CD4-positive, CD25-positive, alpha-beta regulatory T cell (primary cell): Measurements from ENCODE around the gene TNFRSF21. TPM values are rescaled to one million over a fixed set of nuclear protein-coding genes. Genes with fewer than 3 reads are reported as not detected.

ENCODE experiments used
- ATAC-seq, 2 donors: fragments of 150-1000 bp; cut with Tn5 transposase; one replicate each; pipeline ENCODE4 v1.10.0; 2021; ENCODE audit warnings: low read depth in 2 of 2, moderate number of reproducible peaks in 2 of 2, moderate library complexity in 1 of 2
- DNase-seq, 3 donors: peaks; one replicate each; pipeline versions ENCODE4 v3.0.0 to v3.0.0-alpha.2; 2012 to 2022; ENCODE audit warnings: mixed read lengths in 1 of 3
- H3K27ac ChIP-seq: one replicate; pipeline ENCODE4 v1.7.0; 2013; ENCODE audit warnings: mild to moderate bottlenecking, low read length; ENCODE audit not compliant: insufficient read depth, poor library complexity, severe bottlenecking
- H3K27me3 ChIP-seq: one replicate; pipeline ENCODE4 v1.7.0; 2013; ENCODE audit warnings: low read length; ENCODE audit not compliant: control insufficient read depth, insufficient read depth
- H3K36me3 ChIP-seq: one replicate; pipeline ENCODE4 v1.7.0; 2013; ENCODE audit warnings: mild to moderate bottlenecking, low read length, moderate library complexity; ENCODE audit not compliant: control insufficient read depth, insufficient read depth
- H3K4me1 ChIP-seq: 2 replicates; pipeline ENCODE4 v1.7.0; 2013; ENCODE audit warnings: mild to moderate bottlenecking, low read length; ENCODE audit not compliant: insufficient read depth, control insufficient read depth, poor library complexity, severe bottlenecking
- H3K4me3 ChIP-seq: one replicate; pipeline ENCODE4 v1.7.0; 2013; ENCODE audit warnings: low read depth, mild to moderate bottlenecking, low read length, moderate library complexity
- H3K9me3 ChIP-seq, 2 experiments: 1 replicate in 1 of 2; 2 replicates in 1 of 2; pipeline ENCODE4 v1.7.0; 2013; ENCODE audit warnings: low read length in 2 of 2, mild to moderate bottlenecking in 1 of 2, moderate library complexity in 1 of 2; ENCODE audit not compliant: control insufficient read depth in 2 of 2
- H3K27ac Mint-ChIP-seq, 3 donors: one replicate each; pipeline ENCODE4 v1.8.0; 2020 to 2022; ENCODE audit warnings: mild to moderate bottlenecking in 3 of 3, mixed read lengths in 3 of 3, moderate library complexity in 2 of 3
- H3K27me3 Mint-ChIP-seq: one replicate; pipeline ENCODE4 v1.8.0; 2022; ENCODE audit warnings: mild to moderate bottlenecking, mixed read lengths
- H3K36me3 Mint-ChIP-seq: one replicate; pipeline ENCODE4 v1.8.0; 2020; ENCODE audit warnings: mixed read lengths
- H3K4me1 Mint-ChIP-seq, 4 donors: one replicate each; pipeline ENCODE4 v1.8.0; 2020 to 2022; ENCODE audit warnings: mixed read lengths in 4 of 4, mild to moderate bottlenecking in 1 of 4
- H3K4me3 Mint-ChIP-seq, 4 donors: one replicate each; pipeline ENCODE4 v1.8.0; 2020 to 2022; ENCODE audit warnings: mild to moderate bottlenecking in 4 of 4, mixed read lengths in 4 of 4, moderate library complexity in 3 of 4
- H3K9me3 Mint-ChIP-seq, 7 donors: one replicate each; pipeline ENCODE4 v1.8.0; 2020 to 2022; ENCODE audit warnings: mixed read lengths in 7 of 7, mild to moderate bottlenecking in 3 of 7, moderate library complexity in 2 of 7
- polyA plus RNA-seq, 4 donors: library from polyadenylated mRNA; unstranded; fragments of 300-500 nt; fragmentation: Illumina TruSeq; gene quantifications; one replicate each; pipeline ENCODE4 v1.2.3, GENCODE V29; 2021
- total RNA-seq: library from RNA; stranded (reverse); gene quantifications from one replicate; pipeline ENCODE4 v1.2.3, GENCODE V29; 2022

TNFRSF21 gene
- total and polyA plus RNA-seq, 5 donors from 2014 or later, result 0.15 TPM; not detected in 4

DNA sequence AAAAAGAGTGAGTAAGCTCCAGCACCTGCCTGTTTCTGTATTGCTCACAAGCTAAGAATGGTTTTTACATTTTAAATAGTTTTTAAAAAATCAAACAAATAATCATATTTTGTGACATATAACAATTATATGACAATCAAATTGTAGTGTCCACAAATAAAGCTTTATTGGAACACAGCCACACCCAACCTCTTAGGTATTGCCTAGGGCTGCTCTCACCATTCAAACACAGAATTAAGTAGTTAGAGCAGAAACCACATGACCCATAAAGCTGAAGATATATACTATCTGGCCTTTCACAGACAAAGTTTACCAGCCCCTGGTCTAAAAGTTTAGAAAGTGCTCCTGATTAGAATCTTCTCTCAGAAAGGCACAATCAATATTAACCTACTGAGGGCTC lies 11.2 kb downstream of the TNFRSF21 start:
- H3K4me1 ChIP-seq, result no peaks in the 10 kb centered on the region
- ATAC-seq (no peak), DNase-seq (no peak)
- Mint-ChIP-seq H3K27ac (no peak overlapping the region), H3K4me3 (no peak overlapping the region), H3K9me3 (peaks cover 0 to 2% (median 0%) of the 10 kb centered on the region in 7 donors), H3K27me3 (peaks cover 6% of the 10 kb centered on the region), H3K4me1 (no peaks in the 10 kb centered on the region), H3K36me3 (no peaks in the 10 kb centered on the region)
- H3K9me3 ChIP-seq, result no peaks in the 10 kb centered on the region
- H3K4me3 ChIP-seq, result no peak overlapping the region
- H3K27ac ChIP-seq, result no peak overlapping the region
- H3K27me3 ChIP-seq, result peaks cover 2% of the 10 kb centered on the region
- H3K36me3 ChIP-seq, result no peaks in the 10 kb centered on the region

DNA sequence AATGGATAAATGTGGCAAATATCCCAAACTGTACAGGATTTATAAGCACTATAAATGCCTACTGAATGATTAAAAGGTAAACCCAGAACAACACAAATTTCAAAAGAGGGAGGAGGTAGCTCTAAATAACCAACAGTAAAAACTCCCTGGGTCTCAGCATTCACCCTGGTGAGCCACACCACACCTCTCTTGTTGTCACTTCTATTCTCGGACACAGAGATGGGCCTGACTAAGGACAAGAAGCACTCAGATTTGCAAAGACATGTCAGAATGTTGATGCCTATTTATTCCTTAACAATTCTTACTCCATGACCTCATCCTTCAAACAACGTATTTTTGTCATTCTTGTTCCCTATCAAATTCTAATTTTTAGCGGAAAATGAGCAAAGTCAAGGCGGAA lies 14.7 kb downstream of the TNFRSF21 start:
- H3K27ac ChIP-seq, result no peak overlapping the region
- H3K27ac Mint-ChIP-seq, result no peak overlapping the region
- H3K4me3 Mint-ChIP-seq, result no peak overlapping the region
- no peaks in the 10 kb centered on the region for H3K4me1 Mint-ChIP-seq
- ATAC-seq (no peak), DNase-seq (no peak)
- no peaks in the 10 kb centered on the region for H3K36me3 Mint-ChIP-seq
- H3K27me3 Mint-ChIP-seq, result no peaks in the 10 kb centered on the region
- no peaks in the 10 kb centered on the region for H3K36me3 ChIP-seq
- no peak overlapping the region for H3K4me3 ChIP-seq
- H3K9me3 ChIP-seq, result no peaks in the 10 kb centered on the region
- H3K4me1 ChIP-seq, result no peaks in the 10 kb centered on the region
- H3K9me3 Mint-ChIP-seq, result peaks cover 0 to 1% (median 0%) of the 10 kb centered on the region in 7 donors
- peaks cover under 1% of the 10 kb centered on the region for H3K27me3 ChIP-seq

DNA sequence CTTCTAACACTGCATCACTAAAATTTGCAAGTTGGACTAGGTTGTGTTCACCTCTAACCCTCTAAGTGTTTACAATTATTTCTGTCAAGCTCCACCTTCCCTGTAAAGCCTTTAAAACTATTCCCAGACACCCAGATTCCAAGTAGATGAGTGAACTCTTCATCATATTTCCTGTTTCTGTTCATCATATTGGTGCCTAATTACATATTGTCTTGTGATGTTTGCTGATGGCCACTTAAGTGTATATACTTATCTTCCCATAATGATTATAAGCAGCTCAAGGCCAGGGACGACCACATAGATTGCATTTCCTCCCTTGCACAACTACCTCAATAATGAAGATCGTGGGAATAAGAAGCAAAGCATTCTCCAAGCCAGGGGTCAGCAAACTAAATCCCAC lies 16.8 kb downstream of the TNFRSF21 start:
- H3K4me1 Mint-ChIP-seq, result no peaks in the 10 kb centered on the region
- no peaks in the 10 kb centered on the region for H3K27me3 Mint-ChIP-seq
- no peak overlapping the region for H3K27ac Mint-ChIP-seq

DNA sequence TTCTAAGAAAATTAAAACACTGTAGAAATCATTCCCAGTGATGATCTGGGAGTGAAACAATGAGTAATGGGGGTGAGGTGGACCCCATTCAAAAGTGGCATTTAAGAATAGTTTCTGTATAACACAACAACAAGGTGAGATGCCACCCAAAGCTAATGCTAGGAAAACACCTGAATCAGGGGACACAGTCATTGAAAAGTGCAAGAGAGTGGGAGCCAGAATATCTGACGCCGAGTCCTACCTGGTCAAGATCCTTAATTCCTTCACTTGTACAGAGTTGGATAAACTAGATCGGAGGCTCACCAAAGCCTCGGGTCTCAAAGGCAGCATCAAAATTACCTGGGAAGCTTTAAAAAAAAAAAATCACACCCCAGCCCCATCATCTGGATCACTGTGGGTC lies 17.7 kb downstream of the TNFRSF21 start:
- no peaks in the 10 kb centered on the region for H3K4me1 ChIP-seq
- DNase-seq (no peak), ATAC-seq (no peak)
- Mint-ChIP-seq H3K9me3 (peaks cover 0 to 1% (median 0%) of the 10 kb centered on the region in 7 donors), H3K27me3 (no peaks in the 10 kb centered on the region), H3K36me3 (no peaks in the 10 kb centered on the region), H3K4me1 (no peaks in the 10 kb centered on the region), H3K4me3 (no peak overlapping the region), H3K27ac (no peak overlapping the region)
- H3K4me3 ChIP-seq, result no peak overlapping the region
- H3K36me3 ChIP-seq, result no peaks in the 10 kb centered on the region
- no peak overlapping the region for H3K27ac ChIP-seq
- H3K9me3 ChIP-seq, result no peaks in the 10 kb centered on the region
- H3K27me3 ChIP-seq, result no peaks in the 10 kb centered on the region

More for the DNA sequence above, 16.8 kb downstream of the TNFRSF21 start:
- no peak overlapping the region for H3K4me3 Mint-ChIP-seq
- Histone ChIP-seq H3K4me3 (no peak overlapping the region), H3K27ac (no peak overlapping the region), H3K27me3 (no peaks in the 10 kb centered on the region), H3K9me3 (no peaks in the 10 kb centered on the region), H3K4me1 (no peaks in the 10 kb centered on the region), H3K36me3 (no peaks in the 10 kb centered on the region)
- H3K36me3 Mint-ChIP-seq, result no peaks in the 10 kb centered on the region
- ATAC-seq (no peak), DNase-seq (no peak)
- H3K9me3 Mint-ChIP-seq, result peaks cover 0 to 1% (median 0%) of the 10 kb centered on the region in 7 donors

DNA sequence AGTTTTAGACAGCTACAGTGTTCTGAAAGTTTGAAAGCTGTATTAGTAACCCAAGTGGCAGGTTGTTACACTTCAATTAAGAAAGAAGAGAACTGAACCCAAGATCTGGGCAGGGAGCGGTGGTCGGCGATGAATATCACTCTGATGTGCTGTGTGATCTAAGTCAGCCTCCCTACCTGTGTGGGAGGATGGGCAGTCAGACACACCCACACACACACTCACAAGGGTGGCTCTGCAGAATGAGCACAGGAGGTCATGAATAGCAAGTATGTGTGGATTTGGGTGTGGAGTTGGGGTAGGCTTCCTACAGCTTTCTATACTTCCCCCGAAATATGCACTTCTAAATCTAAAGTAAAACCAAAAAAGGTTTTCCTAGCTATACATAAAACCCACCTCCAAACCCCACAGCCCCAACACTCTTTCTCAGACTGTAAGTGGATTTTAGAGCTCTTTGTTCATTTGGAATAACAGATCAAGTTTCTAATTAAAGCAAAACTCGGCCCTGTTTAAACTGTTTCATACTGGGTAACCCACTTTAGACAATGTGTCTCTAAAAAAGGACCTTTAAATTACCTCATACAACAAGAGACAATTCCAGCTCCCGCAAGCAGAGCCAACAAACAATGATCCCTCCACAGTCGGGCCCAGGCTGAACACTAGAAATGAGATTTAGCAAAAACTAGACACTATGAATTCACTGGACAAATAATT lies 19.4 kb downstream of the TNFRSF21 start:
- Mint-ChIP-seq H3K27me3 (no peaks in the 10 kb centered on the region), H3K4me3 (no peak overlapping the region), H3K9me3 (peaks cover 0 to 1% (median 0%) of the 10 kb centered on the region in 7 donors), H3K27ac (no peak overlapping the region), H3K36me3 (no peaks in the 10 kb centered on the region), H3K4me1 (no peaks in the 10 kb centered on the region)
- H3K4me3 ChIP-seq, result no peak overlapping the region
- H3K36me3 ChIP-seq, result no peaks in the 10 kb centered on the region
- ATAC-seq (no peak), DNase-seq (no peak)
- H3K9me3 ChIP-seq, result no peaks in the 10 kb centered on the region
- no peak overlapping the region for H3K27ac ChIP-seq
- H3K27me3 ChIP-seq, result no peaks in the 10 kb centered on the region
- H3K4me1 ChIP-seq, result no peaks in the 10 kb centered on the region

DNA sequence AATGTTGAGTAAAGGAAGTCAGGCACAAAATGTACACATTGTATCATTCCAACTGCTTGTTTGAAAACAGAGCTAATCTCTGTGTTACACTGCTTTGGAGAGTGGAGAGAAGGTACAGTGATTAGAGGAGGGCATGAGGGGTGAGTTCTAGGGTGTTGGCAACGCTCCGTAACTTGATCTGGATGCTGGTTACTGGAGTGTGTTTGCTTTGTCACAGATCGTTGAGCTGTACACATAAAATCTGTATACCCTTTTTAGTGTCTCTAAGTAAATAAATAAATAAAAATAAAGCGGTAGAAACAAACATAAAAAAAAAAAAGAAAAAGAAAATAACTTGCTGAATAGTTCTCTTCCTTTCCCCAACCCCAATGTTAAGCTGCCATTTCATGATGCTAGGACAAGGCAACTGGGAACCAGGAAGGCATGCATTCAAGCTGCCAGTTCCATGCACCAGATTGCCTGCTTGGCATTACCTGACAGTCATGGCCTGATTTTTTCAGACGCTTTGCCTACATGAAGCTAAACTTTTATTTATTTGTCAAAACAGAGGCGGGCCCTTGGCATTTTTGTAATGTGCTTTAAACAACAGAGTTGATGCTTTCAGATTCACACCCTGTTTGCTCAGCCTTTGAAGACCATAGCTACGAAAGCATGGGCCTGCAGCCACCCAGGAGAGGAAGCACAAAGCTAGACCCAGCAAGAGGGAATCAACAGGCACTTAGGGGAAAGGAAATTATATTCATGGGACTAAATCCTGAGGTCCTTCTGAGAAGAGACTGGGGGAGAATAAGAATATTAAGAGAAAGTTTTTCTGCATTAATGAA lies 21.2 kb downstream of the TNFRSF21 start:
- H3K4me1 ChIP-seq, result no peaks in the 10 kb centered on the region
- no peaks in the 10 kb centered on the region for H3K27me3 ChIP-seq
- DNase-seq, result no peak
- Mint-ChIP-seq H3K4me3 (no peak overlapping the region), H3K4me1 (no peaks in the 10 kb centered on the region), H3K9me3 (peaks cover 0 to 1% (median 0%) of the 10 kb centered on the region in 7 donors), H3K36me3 (no peaks in the 10 kb centered on the region), H3K27ac (peak overlapping the region in 1 of 3 donors; percentile 81), H3K27me3 (no peaks in the 10 kb centered on the region)
- H3K4me3 ChIP-seq, result no peak overlapping the region
- no peaks in the 10 kb centered on the region for H3K9me3 ChIP-seq
- H3K36me3 ChIP-seq, result no peaks in the 10 kb centered on the region
- no peak for ATAC-seq
- H3K27ac ChIP-seq, result no peak overlapping the region

DNA sequence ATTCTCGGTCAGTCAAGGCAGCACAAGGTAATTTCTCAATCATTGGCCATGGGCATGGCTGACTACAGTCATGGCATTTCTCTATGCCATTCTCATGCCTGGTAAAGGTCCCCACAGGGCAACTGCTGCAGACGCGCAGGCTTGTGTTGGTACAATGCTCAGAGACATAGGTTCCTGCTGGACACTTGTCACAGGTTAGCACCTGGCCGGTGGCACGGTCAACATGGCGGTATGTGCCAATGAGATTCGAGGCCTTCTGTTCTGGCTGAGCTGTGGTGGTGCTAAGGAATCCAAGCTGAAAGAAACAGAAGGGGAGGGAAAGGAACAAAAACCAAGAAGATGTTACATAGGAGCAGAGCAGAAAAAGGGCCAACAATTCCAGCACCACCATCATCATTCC lies 23.4 kb downstream of the TNFRSF21 start:
- Histone ChIP-seq H3K9me3 (no peaks in the 10 kb centered on the region), H3K36me3 (no peaks in the 10 kb centered on the region), H3K27ac (no peak overlapping the region), H3K4me1 (no peaks in the 10 kb centered on the region), H3K27me3 (no peaks in the 10 kb centered on the region), H3K4me3 (no peak overlapping the region)
- no peak overlapping the region for H3K4me3 Mint-ChIP-seq
- ATAC-seq, result no peak
- no peak for DNase-seq
- no peak overlapping the region for H3K27ac Mint-ChIP-seq
- no peaks in the 10 kb centered on the region for H3K36me3 Mint-ChIP-seq
- H3K9me3 Mint-ChIP-seq, result peaks cover 0 to 1% (median 0%) of the 10 kb centered on the region in 7 donors
- no peaks in the 10 kb centered on the region for H3K4me1 Mint-ChIP-seq
- H3K27me3 Mint-ChIP-seq, result no peaks in the 10 kb centered on the region
